Right atrium auricular region (tissue), 2 donors: ENCODE measurements around the gene TTC39C. TPM values are rescaled to one million over a fixed set of nuclear protein-coding genes. Genes with fewer than 3 reads are reported as not detected.

Experiments
- DNase-seq: peaks from one replicate; pipeline ENCODE4 v3.0.0-alpha.2; 2019; ENCODE audit warnings: low spot score
- H3K27ac ChIP-seq, 2 donors: fragments of 200-600 bp; sonication (generic); 1 replicate in 1 of 2; 2 replicates in 1 of 2; pipeline ENCODE4 v1.5.1; 2016 to 2019
- H3K27me3 ChIP-seq, 2 donors: fragments of 200-600 bp; sonication (generic); one replicate each; pipeline versions ENCODE4 v1.5.1 to v1.6.0; 2017 to 2019
- H3K36me3 ChIP-seq: fragments of 200-600 bp; sonication (generic); one replicate; pipeline ENCODE4 v1.5.1; 2016
- H3K4me1 ChIP-seq, 2 donors: fragments of 200-600 bp; sonication (generic); one replicate each; pipeline versions ENCODE4 v1.5.1 to v1.6.0; 2017 to 2019
- H3K4me3 ChIP-seq, 2 donors: fragments of 200-600 bp; sonication (generic); 1 replicate in 1 of 2; 2 replicates in 1 of 2; pipeline ENCODE4 v1.5.1; 2017 to 2019; ENCODE audit warnings: mild to moderate bottlenecking in 1 of 2, moderate library complexity in 1 of 2
- H3K9me3 ChIP-seq, 2 donors: fragments of 200-600 bp; sonication (generic); one replicate each; pipeline ENCODE4 v1.5.1; 2019
- total RNA-seq, 2 donors: library from RNA; depleted of rRNA; stranded (reverse); fragments of >200 nt; gene quantifications; one replicate each; pipeline ENCODE4 v1.1.0, GENCODE V29; 2016
- TF ChIP-seq, protein P1 (sequence below), 2 donors: fragments of 200-600 bp; sonication (generic); IDR thresholded peaks; one replicate each; pipeline ENCODE4 v1.5.1; 2019; ENCODE audit warnings: antibody characterized with exemption in 2 of 2

Gene TTC39C
- total RNA-seq, 2 donors from 2014 or later: 4.2 to 10.3 TPM

DNA sequence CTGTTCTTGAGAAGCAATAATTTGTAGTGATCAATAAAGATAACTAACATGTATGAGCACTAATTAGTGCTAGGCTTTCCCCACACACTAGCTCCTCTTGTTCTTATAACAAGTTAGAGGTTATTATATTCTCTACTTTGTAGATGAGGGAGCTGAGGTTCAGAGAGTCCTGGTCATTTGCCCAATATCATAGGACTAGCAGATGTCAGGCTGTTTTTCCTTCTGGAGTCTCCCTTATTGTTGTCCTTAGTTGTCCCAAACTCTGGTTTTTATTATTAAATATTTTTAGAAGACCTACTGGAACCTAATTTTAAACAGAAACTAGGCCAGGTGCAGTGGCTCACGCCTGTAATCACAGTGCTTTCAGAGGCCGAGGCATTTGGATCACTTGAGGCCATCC, 16.5 kb upstream of the TTC39C start:
- H3K27ac ChIP-seq: no peak overlapping the region

DNA sequence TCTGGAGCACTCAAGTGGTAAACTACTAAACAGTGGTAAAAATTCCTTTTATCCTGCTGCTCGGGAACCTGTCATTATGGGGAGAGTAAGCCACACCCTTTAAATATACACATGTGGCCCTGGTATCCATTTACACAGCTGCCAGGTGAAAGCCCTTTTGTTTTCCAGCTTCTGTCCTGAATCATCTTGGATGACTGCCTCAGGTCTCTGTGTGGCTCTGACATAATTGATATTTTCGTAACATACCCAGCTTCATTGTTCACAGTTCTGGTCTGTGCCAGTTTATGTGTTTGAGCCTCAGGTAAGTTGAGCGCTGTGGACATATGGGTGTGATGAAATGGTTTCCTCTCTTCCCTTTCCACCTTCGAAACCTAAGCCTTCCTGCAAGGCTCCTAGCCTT, 15.7 kb upstream of the TTC39C start:
- Histone ChIP-seq H3K4me3 (no peak overlapping the region), H3K27ac (no peak overlapping the region), H3K27me3 (no peaks in the 10 kb centered on the region), H3K4me1 (no peaks in the 10 kb centered on the region), H3K36me3 (no peaks in the 10 kb centered on the region), H3K9me3 (no peaks in the 10 kb centered on the region)
- no peak for DNase-seq
- TF ChIP-seq, protein P1, sequence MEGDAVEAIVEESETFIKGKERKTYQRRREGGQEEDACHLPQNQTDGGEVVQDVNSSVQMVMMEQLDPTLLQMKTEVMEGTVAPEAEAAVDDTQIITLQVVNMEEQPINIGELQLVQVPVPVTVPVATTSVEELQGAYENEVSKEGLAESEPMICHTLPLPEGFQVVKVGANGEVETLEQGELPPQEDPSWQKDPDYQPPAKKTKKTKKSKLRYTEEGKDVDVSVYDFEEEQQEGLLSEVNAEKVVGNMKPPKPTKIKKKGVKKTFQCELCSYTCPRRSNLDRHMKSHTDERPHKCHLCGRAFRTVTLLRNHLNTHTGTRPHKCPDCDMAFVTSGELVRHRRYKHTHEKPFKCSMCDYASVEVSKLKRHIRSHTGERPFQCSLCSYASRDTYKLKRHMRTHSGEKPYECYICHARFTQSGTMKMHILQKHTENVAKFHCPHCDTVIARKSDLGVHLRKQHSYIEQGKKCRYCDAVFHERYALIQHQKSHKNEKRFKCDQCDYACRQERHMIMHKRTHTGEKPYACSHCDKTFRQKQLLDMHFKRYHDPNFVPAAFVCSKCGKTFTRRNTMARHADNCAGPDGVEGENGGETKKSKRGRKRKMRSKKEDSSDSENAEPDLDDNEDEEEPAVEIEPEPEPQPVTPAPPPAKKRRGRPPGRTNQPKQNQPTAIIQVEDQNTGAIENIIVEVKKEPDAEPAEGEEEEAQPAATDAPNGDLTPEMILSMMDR (IDR thresholded peaks at IDR 0.05): no peak

More for the DNA sequence above, 16.5 kb upstream of the TTC39C start:
- no peak overlapping the region for H3K4me3 ChIP-seq
- H3K27me3 ChIP-seq: no peaks in the 10 kb centered on the region
- H3K36me3 ChIP-seq: no peaks in the 10 kb centered on the region
- no peaks in the 10 kb centered on the region for H3K4me1 ChIP-seq
- H3K9me3 ChIP-seq: no peaks in the 10 kb centered on the region
- no peak for DNase-seq
- TF ChIP-seq, protein P1 (IDR thresholded peaks at IDR 0.05): no peak

DNA sequence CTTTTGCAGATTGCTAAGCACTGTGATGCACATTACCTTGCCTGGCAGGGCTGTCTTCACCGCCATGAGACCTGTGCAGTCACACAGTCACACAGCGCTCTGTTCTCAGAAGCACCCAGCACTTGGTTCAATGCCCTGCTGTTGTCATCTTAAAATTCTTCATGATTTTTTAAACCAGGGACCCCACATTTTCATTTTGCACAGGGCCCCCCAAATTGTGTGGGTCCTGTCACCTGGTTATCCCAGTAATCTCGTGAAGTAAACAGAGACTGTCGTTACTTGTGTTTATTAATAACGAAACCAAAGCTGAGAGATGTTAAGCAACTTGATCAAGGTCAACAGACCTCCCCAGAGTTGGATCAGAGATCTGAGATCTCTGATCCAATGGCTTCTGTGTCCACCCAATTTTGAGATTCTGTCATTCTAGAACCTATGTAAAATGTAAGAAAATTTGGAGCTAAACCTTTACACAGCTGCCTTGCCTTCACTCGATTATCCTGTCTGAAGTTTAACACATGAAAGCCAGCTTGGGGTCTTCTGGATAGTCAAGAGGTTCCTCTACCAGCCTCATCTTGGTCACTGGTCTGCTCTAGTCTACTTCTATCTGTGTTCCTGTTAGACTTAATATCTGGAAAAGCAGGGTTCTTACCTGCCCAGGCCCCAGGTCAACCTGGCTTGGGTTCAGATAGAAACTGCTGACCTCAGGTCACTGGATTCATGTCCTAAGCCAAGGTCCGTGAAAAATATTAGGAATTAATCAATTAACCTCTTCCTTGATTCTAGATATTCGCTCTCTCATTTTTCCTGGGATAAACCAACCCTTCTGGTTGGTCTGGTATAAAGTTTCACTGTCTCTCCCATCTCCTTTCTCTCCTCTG, 13.7 kb upstream of the TTC39C start:
- Histone ChIP-seq H3K4me1 (no peaks in the 10 kb centered on the region), H3K27me3 (no peaks in the 10 kb centered on the region), H3K27ac (no peak overlapping the region), H3K36me3 (no peaks in the 10 kb centered on the region), H3K4me3 (no peak overlapping the region), H3K9me3 (no peaks in the 10 kb centered on the region)
- DNase-seq: no peak
- TF ChIP-seq, protein P1 (IDR thresholded peaks at IDR 0.05): no peak

DNA sequence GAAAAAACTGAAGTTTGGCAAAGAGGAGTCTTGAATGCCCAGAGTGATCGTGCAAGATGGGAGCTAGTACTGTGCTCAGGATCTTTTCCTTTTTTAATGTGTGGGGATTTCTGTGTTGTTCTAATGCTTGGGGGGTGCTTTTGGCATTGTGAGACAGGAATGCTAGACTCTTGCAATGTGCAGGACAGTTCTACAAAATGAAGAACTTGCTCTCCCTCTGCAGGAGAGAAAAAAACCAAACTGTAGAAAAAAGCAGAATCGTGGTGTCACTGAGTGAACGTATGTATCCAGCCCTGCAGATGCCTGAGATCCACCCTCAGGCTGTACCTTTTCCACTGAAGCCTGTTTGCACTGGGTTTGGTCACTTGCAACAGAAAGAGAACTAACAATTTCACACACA, 12.1 kb upstream of the TTC39C start:
- TF ChIP-seq, protein P1 (IDR thresholded peaks at IDR 0.05): no peak
- Histone ChIP-seq H3K4me3 (no peak overlapping the region), H3K4me1 (no peaks in the 10 kb centered on the region), H3K9me3 (no peaks in the 10 kb centered on the region), H3K36me3 (no peaks in the 10 kb centered on the region), H3K27ac (no peak overlapping the region), H3K27me3 (no peaks in the 10 kb centered on the region)
- DNase-seq: no peak

DNA sequence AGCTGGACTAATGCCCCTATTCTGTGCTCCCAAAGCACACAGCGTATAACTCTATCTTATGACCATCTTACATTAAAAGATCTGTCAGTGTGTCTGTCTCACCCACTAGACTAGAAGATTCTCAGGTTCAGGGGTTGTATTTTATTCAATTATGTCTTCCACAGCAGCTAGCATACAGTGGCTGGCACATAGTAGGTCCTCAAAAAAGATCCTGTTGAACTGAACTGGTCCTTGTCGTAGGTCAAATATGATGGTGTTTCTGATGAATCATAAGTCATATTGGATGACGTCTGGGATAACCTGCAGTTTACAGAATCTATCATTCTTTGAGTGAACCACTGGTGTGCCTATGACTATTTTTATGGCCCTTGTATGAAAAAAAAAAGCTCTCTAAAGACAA, 11.3 kb upstream of the TTC39C start:
- no peaks in the 10 kb centered on the region for H3K9me3 ChIP-seq
- H3K4me3 ChIP-seq: no peak overlapping the region
- H3K27me3 ChIP-seq: no peaks in the 10 kb centered on the region
- H3K27ac ChIP-seq: no peak overlapping the region
- no peaks in the 10 kb centered on the region for H3K4me1 ChIP-seq
- no peaks in the 10 kb centered on the region for H3K36me3 ChIP-seq
- TF ChIP-seq, protein P1 (IDR thresholded peaks at IDR 0.05): no peak
- no peak for DNase-seq
